Activated CD8-positive, alpha-beta memory T cell treated with anti-CD3 and anti-CD28 coated beads, Interleukin-2, amount 50 U/mL, for 1 hour (primary cell): ENCODE data around the gene PELO.

ENCODE experiments used
- DNase-seq: peaks from one replicate; pipeline ENCODE4 v3.0.0-alpha.2; 2020; ENCODE audit errors: extremely low read depth

PELO gene

GRCh38 chr5:52829664-52830063 is 41.9 kb downstream of the PELO start:
- no peak for DNase-seq

DNA sequence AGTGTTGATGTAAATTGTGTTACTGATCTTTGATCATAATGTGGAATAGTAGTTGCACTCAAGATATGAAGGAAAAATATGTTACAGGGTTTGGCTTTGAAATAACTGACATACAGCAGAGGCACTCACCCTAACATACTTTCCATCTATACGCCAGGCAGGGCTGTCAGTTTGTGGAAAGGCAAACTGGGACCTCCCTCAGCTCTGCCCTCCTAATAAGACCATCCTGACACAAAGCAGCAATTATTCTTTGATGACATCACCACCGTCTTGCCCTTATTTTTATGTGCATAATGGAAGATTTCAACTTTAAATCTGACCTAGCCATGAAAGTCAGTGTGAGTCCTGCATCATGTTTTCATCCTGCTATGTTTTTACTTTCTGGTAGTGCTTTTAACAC is 42.9 kb downstream of the PELO start:
- no peak for DNase-seq

DNA sequence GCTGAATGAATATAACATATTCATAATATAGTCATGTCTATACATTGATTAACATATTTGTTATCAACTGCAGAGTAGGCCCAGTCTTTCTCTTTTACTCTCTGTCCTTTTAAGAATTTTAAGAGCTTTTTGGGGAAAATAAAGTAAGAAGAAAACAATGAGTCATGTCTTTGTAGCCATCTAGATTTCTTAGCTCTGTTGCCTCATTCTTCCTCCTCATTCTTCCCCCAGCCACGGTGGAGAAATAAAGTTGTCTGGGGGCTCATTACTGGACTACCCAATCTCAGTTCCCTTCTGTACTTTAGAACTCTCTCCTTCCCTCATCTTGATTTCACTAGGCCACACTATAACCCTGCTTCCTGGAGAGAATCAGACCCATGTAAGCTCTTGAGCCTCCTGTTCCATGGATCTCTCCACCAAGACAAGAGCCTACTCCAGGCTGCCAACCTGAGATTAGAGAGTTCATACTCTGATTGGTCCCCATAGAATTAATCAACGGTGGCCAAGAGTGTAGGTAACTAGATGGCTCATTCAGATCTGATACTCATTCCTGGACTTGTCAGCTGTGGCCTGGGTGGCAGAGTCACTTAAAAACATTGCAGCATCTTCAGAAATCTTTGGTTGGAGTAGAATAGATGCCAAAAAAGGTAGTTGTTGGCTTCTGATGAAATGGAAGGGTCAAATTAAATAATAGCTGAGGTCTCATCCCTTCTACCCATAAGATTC is 44.2 kb downstream of the PELO start:
- DNase-seq, result no peak

DNA sequence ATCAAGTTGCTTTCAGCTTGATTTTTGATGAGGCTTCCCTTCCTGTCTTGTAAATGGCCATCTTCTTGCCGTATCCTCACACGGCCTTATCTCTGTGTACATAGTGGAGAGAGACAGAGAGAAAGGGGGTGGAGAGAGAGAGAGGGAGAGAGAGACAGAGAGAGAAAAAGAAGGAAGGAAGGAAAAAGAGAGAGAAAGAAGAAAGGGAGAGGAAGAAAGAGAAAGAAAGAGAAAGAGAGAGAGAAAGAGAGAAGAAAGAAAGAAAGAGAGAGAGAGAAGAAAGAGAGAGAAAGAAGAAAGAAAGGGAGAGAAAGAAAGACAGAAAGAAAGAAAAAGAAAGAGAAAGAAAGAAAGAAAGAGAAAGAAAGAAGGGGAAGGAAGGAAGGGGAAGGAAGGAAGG is 46.6 kb downstream of the PELO start:
- DNase-seq, result no peak

DNA sequence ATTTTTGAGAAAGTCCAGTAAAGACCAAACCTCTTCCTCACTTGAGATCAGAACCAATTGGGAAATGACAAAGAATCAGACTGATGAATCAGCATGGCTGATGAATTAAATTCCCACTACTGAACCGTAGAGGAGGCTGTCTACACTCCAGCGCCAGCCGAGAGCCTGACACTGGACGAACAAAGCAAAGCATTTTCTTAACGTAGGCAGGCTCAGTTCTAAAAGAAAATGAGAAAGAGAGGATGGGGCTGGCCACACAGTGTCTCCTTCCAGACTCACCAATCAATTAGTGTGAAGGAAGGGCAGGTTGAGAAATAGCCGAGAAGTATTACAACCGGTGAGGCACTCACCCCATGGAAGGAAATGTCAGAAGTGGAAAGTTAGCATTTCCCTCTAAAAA is 49.4 kb downstream of the PELO start:
- no peak for DNase-seq
